Endothelial cell of umbilical vein (primary cell): ENCODE data around the gene DEF6. TPM values are rescaled to one million over a fixed set of nuclear protein-coding genes. Genes with fewer than 3 reads are reported as not detected.

Source experiments
- BruUV-seq: library from RNA; stranded (reverse); fragments of 400-500 nt; replicated peaks from 2 replicates; lab custom pipeline; 2021; lab: Mats Ljungman, UMichigan
- CTCF ChIA-PET: fragments of 300-600, 350-600 bp; sonication (Branson Sonifier 250); formaldehyde crosslinking; loops from one replicate; lab custom pipeline; 2021; ENCODE audit warnings: antibody characterized with exemption, inconsistent platforms; lab: Charles Lee
- POLR2A ChIA-PET: fragments of 300-600, 350-600 bp; sonication (Branson Sonifier 250); formaldehyde crosslinking; loops from one replicate; lab custom pipeline; 2021; ENCODE audit warnings: antibody characterized with exemption, inconsistent platforms; lab: Charles Lee
- DNase-seq: peaks from one replicate; pipeline ENCODE4 v3.0.0-alpha.2; 2011; ENCODE audit warnings: low read depth, low spot score
- FAIRE-seq: peaks from 2 replicates; lab custom pipeline; 2011; peaks lifted over from hg19 to GRCh38; lab: Jason Lieb, UNC
- H2AFZ ChIP-seq: 2 replicates; pipeline ENCODE4 v1.6.0; 2012; ENCODE audit warnings: low read depth, low read length, control low read depth, inconsistent platforms
- H3K27ac ChIP-seq: 2 replicates; pipeline ENCODE4 v1.5.1; 2011; ENCODE audit warnings: low read depth, mild to moderate bottlenecking, control low read depth, low read length, moderate library complexity; ENCODE audit not compliant: insufficient read depth
- H3K27me3 ChIP-seq, 2 experiments: 2 replicates each; pipeline versions ENCODE4 v1.6.0 to v1.6.1; 2011; ENCODE audit warnings: low read length in 2 of 2, mixed read lengths in 1 of 2; ENCODE audit not compliant: control insufficient read depth in 2 of 2, insufficient read depth in 2 of 2
- H3K36me3 ChIP-seq, 2 experiments: 2 replicates in 1 of 2; 3 replicates in 1 of 2; pipeline ENCODE4 v1.5.1; 2011; ENCODE audit warnings: low read length in 2 of 2, mild to moderate bottlenecking in 1 of 2, moderate library complexity in 1 of 2; ENCODE audit not compliant: control insufficient read depth in 2 of 2, insufficient read depth in 2 of 2; ENCODE audit errors: extremely low read depth in 1 of 2
- H3K4me1 ChIP-seq: 3 replicates; pipeline ENCODE4 v1.5.1; 2011; ENCODE audit warnings: mild to moderate bottlenecking, low read length; ENCODE audit not compliant: control insufficient read depth, insufficient read depth; ENCODE audit errors: extremely low read depth
- H3K4me2 ChIP-seq: 2 replicates; pipeline ENCODE4 v1.6.1; 2011; ENCODE audit warnings: low read length, control low read depth, mixed read lengths; ENCODE audit not compliant: insufficient read depth
- H3K4me3 ChIP-seq, 3 experiments: fragments of 200-600 bp in 1 of 3; sonication (generic), shearing (Covaris generic) in 1 of 3; replicated peaks in 1 of 3; 2 replicates each; pipeline ENCODE4 v1.5.1; 2011 to 2016; ENCODE audit warnings: control low read depth in 3 of 3, low read length in 3 of 3, mild to moderate bottlenecking in 2 of 3, inconsistent platforms in 1 of 3, low read depth in 1 of 3, moderate library complexity in 1 of 3; ENCODE audit not compliant: insufficient read depth in 1 of 3
- H3K79me2 ChIP-seq: 2 replicates; pipeline ENCODE4 v1.6.0; 2012; ENCODE audit warnings: low read length, inconsistent platforms; ENCODE audit not compliant: control insufficient read depth, insufficient read depth
- H3K9ac ChIP-seq: replicated peaks from 2 replicates; pipeline ENCODE3; 2011; ENCODE audit warnings: low read length, control low read depth; ENCODE audit not compliant: insufficient read depth; ENCODE audit errors: extremely low read depth
- H3K9me1 ChIP-seq: replicated peaks from 3 replicates; pipeline ENCODE4 v1.6.0; 2011; ENCODE audit warnings: mild to moderate bottlenecking, low read length; ENCODE audit not compliant: control insufficient read depth, insufficient read depth; ENCODE audit errors: extremely low read depth
- H3K9me3 ChIP-seq: replicated peaks from 2 replicates; pipeline ENCODE4 v1.5.1; 2012; ENCODE audit warnings: low read length, inconsistent platforms; ENCODE audit not compliant: control insufficient read depth, insufficient read depth
- H4K20me1 ChIP-seq: replicated peaks from 2 replicates; pipeline ENCODE3; 2011; ENCODE audit warnings: mild to moderate bottlenecking, low read length; ENCODE audit not compliant: control insufficient read depth, insufficient read depth; ENCODE audit errors: extremely low read depth
- EZH2 ChIP-seq: IDR thresholded peaks from 2 replicates; pipeline ENCODE4 v1.6.1; 2012; ENCODE audit warnings: borderline replicate concordance, low read depth, mild to moderate bottlenecking, moderate library complexity, low read length, inconsistent platforms; ENCODE audit not compliant: severe bottlenecking
- FOS ChIP-seq: IDR thresholded peaks from 2 replicates; pipeline ENCODE4 v1.6.1; 2011; ENCODE audit warnings: mild to moderate bottlenecking, low read length, moderate library complexity, borderline replicate concordance; ENCODE audit not compliant: insufficient read depth
- GATA2 ChIP-seq: IDR thresholded peaks from 2 replicates; pipeline ENCODE4 v1.7.0; 2011; ENCODE audit warnings: low read depth, mild to moderate bottlenecking, moderate library complexity, mixed read lengths, low read length; ENCODE audit not compliant: insufficient read length, insufficient read depth
- JUN ChIP-seq: IDR thresholded peaks from 2 replicates; pipeline ENCODE4 v1.6.1; 2011; ENCODE audit warnings: borderline replicate concordance, low read depth; ENCODE audit not compliant: insufficient read length, insufficient read depth
- MYC ChIP-seq: IDR thresholded peaks from one replicate; pipeline ENCODE4 v1.6.1; 2011; ENCODE audit warnings: mild to moderate bottlenecking, low read depth, low read length
- POLR2A ChIP-seq: IDR thresholded peaks from 2 replicates; pipeline ENCODE4 v1.6.1; 2012; ENCODE audit warnings: low read depth, mild to moderate bottlenecking, control low read depth, low read length
- POLR2AphosphoS5 ChIP-seq: IDR thresholded peaks from 2 replicates; pipeline ENCODE4 v1.6.1; 2012; ENCODE audit warnings: low read depth, mild to moderate bottlenecking, control low read depth, low read length, moderate library complexity; ENCODE audit not compliant: insufficient read depth
- dilution Hi-C: fragments of 300-500 bp; cut with MboI; formaldehyde crosslinking; loops from one replicate; pipeline ENCODE4 v1.15.0; 2019; ENCODE audit warnings: low sequenced_read_pairs; ENCODE audit not compliant: extremely low pct_ligation_motif_present
- intact Hi-C: fragments of 100-400 bp; cut with micrococcal nuclease; formaldehyde crosslinking; loops from one replicate; pipeline ENCODE4 v1.10.0; 2022
- polyA plus RNA-seq, 4 experiments: library from polyadenylated mRNA; depleted of rRNA in 3 of 4; stranded (reverse) in 3 of 4; unstranded in 1 of 4; fragments of >200 nt; gene quantifications; 2 replicates each; pipeline versions ENCODE4 v1.2.1 to v1.2.3, GENCODE V29; 2011 to 2012; ENCODE audit warnings: missing spikeins in 1 of 4
- total RNA-seq: library from RNA; stranded (reverse); gene quantifications from 2 replicates; pipeline ENCODE4 v1.2.3, GENCODE V29; 2021
- TF ChIP-seq, protein P1 (sequence below), 2 donors: IDR thresholded peaks; 1 replicate in 1 of 2; 2 replicates in 1 of 2; pipeline ENCODE4 v1.5.1; 2011; ENCODE audit warnings: low read length in 2 of 2, mild to moderate bottlenecking in 2 of 2, moderate library complexity in 2 of 2, control low read depth in 1 of 2, inconsistent platforms in 1 of 2, low read depth in 1 of 2; ENCODE audit not compliant: insufficient read depth in 1 of 2; ENCODE audit errors: extremely low read depth in 1 of 2
- TF ChIP-seq, protein P2 (sequence below): IDR thresholded peaks from 2 replicates; pipeline ENCODE4 v1.6.1; 2011; ENCODE audit not compliant: insufficient read depth, insufficient read length

DEF6 gene
- total and polyA plus RNA-seq, 2 donors (not counting 3 experiments of a cell fraction or from before 2014, with no cell fraction given), result 0.59 to 0.77 TPM

DNA sequence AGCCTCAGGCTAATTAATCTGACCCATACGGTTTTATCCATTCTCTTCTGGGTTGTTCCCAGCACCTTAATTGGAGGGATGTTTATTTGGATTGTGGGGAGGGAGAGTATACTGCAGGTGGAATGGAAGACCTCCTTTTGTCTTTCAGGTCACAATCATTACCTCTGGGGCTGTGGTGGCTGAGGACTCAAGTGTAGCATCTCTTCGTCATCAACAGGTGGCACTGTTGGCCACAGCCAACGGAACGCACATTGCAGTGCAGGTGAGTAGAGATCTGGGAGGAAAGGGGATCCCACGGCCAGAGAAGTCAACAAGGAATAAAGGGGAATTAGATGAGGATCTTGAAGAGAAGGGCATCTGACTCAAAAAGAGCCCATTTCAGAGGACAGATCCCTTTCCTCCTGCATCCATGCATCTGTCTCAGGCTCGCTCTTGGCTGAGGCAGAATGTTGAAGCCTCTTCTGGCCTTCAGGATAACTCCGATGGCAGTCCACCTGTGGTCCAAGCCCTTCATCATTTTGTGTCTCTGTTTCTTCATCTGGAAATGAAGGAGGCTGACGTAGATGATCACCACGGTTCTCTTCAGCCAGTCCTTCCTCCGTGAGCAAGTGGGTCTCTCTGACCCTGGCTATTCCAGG lies 3.2 kb upstream of the DEF6 start:
- DNase-seq (peak; percentile 33), FAIRE-seq (peak; percentile 73)
- TF ChIP-seq, protein P1, sequence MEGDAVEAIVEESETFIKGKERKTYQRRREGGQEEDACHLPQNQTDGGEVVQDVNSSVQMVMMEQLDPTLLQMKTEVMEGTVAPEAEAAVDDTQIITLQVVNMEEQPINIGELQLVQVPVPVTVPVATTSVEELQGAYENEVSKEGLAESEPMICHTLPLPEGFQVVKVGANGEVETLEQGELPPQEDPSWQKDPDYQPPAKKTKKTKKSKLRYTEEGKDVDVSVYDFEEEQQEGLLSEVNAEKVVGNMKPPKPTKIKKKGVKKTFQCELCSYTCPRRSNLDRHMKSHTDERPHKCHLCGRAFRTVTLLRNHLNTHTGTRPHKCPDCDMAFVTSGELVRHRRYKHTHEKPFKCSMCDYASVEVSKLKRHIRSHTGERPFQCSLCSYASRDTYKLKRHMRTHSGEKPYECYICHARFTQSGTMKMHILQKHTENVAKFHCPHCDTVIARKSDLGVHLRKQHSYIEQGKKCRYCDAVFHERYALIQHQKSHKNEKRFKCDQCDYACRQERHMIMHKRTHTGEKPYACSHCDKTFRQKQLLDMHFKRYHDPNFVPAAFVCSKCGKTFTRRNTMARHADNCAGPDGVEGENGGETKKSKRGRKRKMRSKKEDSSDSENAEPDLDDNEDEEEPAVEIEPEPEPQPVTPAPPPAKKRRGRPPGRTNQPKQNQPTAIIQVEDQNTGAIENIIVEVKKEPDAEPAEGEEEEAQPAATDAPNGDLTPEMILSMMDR (IDR thresholded peaks at IDR 0.05; ENCODE audit: extremely low read depth in 1 of 2, insufficient read depth in 1 of 2, low read depth in 1 of 2, low read length in 2 of 2), result peak; percentile 69 to 73
- TF ChIP-seq, protein P2, sequence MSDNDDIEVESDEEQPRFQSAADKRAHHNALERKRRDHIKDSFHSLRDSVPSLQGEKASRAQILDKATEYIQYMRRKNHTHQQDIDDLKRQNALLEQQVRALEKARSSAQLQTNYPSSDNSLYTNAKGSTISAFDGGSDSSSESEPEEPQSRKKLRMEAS, result no peak
- TF ChIP-seq MYC, result no peak
- Histone ChIP-seq H3K27ac (no peak overlapping the region), H2AFZ (no peak overlapping the region), H3K9me3 (no peaks in the 10 kb centered on the region), H3K9me1 (no peaks in the 10 kb centered on the region), H3K9ac (no peak overlapping the region), H3K4me3 (no peak overlapping the region), H3K79me2 (no peaks in the 10 kb centered on the region), H3K36me3 (peaks cover 6 to 38% of the 10 kb centered on the region in 2 experiments), H3K4me2 (no peak overlapping the region), H3K4me1 (peaks cover 10% of the 10 kb centered on the region), H3K27me3 (no peaks in the 10 kb centered on the region), H4K20me1 (no peaks in the 10 kb centered on the region)
- CTCF ChIA-PET, result interaction anchor here (0.8 to 2.4 kb wide), 14 partner anchors 8 to 157 kb away, joined by 3 to 22 read pairs (median 4); partner anchors contain the start of gene FANCE
- BruUV-seq, result no TSS peak
- dilution Hi-C loops (no loop called here), intact Hi-C loops (loop anchor here (10.0 kb wide), 1 partner anchor 440 kb away; the partner anchor contains the start of gene ARMC12)
- POLR2A ChIA-PET, result no interaction called here

DNA sequence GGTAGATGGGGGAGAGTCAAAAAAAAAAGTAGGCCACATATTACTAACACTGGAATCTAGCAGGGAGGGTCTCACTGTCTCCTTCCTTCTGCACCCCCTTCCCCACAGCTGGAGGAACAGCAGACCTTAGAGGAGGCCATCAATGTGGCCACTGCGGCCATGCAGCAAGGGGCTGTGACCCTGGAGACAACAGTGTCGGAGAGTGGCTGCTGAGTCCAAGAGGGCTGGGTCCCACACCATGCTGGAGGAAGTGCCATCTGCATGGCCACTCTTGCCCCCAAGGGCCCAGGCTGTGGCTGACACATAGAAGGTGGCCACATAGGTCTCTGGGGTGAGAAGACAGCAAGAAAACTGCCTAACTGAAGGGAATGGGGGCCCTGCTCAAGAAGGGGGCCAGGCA lies 2.6 kb upstream of the DEF6 start:
- intact Hi-C loops, result loop anchor here (10.0 kb wide), 1 partner anchor 440 kb away; the partner anchor contains the start of gene ARMC12
- dilution Hi-C loops, result no loop called here
- CTCF ChIA-PET, result interaction anchor here (2.4 to 3.8 kb wide), 5 partner anchors 24 to 172 kb away, joined by 11 to 67 read pairs (median 23); partner anchors contain the start of genes PPARD and RPL10A

More for the DNA sequence above, 2.6 kb upstream of the DEF6 start:
- H3K4me2 ChIP-seq, result no peak overlapping the region
- no peak for FAIRE-seq
- H3K9ac ChIP-seq, result no peak overlapping the region
- H3K27me3 ChIP-seq, result no peaks in the 10 kb centered on the region
- no peak overlapping the region for H3K27ac ChIP-seq
- peaks cover 10% of the 10 kb centered on the region for H3K4me1 ChIP-seq
- POLR2A ChIA-PET, result no interaction called here
- H2AFZ ChIP-seq, result no peak overlapping the region
- H3K36me3 ChIP-seq, result peaks cover 6 to 38% of the 10 kb centered on the region in 2 experiments
- no peaks in the 10 kb centered on the region for H4K20me1 ChIP-seq
- no peak for DNase-seq
- no TSS peak for BruUV-seq
- no peaks in the 10 kb centered on the region for H3K79me2 ChIP-seq
- no peak for TF ChIP-seq GATA2
- no peak for TF ChIP-seq FOS
- TF ChIP-seq POLR2AphosphoS5, result no peak
- TF ChIP-seq POLR2A, result no peak
- no peak for TF ChIP-seq EZH2
- TF ChIP-seq, protein P1 (IDR thresholded peaks at IDR 0.05; ENCODE audit: extremely low read depth in 1 of 2, insufficient read depth in 1 of 2, low read depth in 1 of 2, low read length in 2 of 2), result no peak
- TF ChIP-seq, protein P2, result no peak
- TF ChIP-seq MYC, result no peak
- no peak for TF ChIP-seq JUN
- no peaks in the 10 kb centered on the region for H3K9me1 ChIP-seq
- H3K9me3 ChIP-seq, result no peaks in the 10 kb centered on the region
- H3K4me3 ChIP-seq, result no peak overlapping the region
